Ecto neural progenitor cell (in vitro differentiated cells): Measurements from ENCODE around the gene PDLIM3.
"Not testable (repeated sequence)": the region's sequence is repeated elsewhere in the genome, so short reads cannot be mapped to it uniquely, and the experiment has no call there.

Experiments used
- DNase-seq: peaks from one replicate; pipeline ENCODE4 v3.0.0-alpha.2; 2018; ENCODE audit warnings: low spot score

PDLIM3 gene

DNA sequence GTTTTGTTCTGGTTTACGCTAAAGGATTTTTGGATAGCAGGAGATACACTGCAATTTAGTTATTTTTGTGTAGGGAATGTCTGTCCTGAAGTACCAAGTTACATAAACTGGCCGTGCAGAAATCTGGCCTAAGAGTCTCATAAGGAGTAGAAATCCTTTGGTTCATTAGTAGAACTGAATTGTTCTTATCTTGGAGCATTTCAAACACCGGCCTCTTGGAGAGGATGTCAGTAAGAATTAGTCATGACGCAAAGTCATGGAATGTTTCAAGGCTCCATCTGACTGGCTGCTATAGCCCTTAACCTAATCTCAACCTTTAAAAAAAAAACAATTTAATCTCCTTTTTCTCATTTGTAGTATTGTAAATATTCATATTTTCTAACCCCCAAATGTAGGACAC is 15.2 kb downstream of the PDLIM3 start:
- no peak for DNase-seq

- DNase-seq, result no peak
These were observed 16.8 kb downstream of the PDLIM3 start for GRCh38 chr4:185518494-185518893.

DNA sequence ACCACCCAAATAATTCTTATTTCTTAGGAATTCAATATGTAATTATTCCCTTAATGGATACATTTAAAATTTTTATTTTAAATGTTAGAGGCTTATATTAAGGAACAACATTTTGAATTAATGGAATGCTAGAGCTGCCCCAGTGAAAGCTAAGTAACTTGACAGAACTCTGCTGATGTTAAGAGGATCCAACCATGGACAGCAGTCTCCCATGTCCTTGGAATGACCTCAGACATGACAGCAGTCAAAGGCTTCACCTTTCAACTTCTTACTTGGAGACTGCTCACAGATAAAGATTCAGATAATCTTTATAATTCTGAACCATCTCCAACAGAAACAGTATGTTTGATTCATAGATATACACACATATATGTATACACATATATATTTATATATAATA is 17.2 kb downstream of the PDLIM3 start:
- DNase-seq, result no peak

GRCh38 chr4:185515248-185515647 is 20.1 kb downstream of the PDLIM3 start:
- DNase-seq, result no peak

- DNase-seq, result no peak
These were observed 21.1 kb downstream of the PDLIM3 start for GRCh38 chr4:185514182-185514697.

DNA sequence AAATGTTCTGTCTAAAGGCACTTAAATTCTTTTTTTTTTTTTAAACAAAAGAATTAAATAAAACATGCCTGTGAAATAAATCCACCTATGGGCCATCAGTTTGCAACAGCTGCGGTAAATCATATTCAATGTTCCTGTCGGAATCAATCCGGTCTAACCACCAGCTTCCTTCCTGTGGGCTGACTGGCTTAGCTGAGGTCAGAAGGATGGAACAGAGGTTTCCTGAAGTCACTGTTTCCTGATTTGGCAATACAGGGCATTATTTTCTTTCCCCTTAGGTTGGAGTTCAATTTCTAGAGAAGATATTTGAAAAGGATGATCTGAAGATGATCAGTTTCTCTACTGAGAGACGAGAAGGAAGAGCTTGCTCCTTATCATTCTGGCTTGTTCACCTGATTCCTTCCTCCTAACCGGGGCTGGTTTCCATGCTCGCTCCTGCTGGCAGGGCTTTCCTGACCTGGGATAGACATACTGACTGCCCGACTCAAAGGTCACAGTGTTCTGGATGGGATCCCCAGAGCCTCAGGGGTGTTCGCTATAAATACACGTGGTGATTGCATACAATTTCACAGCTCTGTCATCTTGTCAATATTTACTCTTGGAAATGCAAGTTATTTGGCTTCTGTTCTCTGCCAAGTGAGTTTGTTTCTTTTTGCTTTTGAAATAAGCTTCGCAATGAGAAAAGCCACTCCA is 21.7 kb downstream of the PDLIM3 start:
- DNase-seq, result no peak

GRCh38 chr4:185512516-185512915 is 22.8 kb downstream of the PDLIM3 start:
- DNase-seq, result no peak

GRCh38 chr4:185511243-185511642 is 24.1 kb downstream of the PDLIM3 start:
- not testable (repeated sequence) for DNase-seq

DNA sequence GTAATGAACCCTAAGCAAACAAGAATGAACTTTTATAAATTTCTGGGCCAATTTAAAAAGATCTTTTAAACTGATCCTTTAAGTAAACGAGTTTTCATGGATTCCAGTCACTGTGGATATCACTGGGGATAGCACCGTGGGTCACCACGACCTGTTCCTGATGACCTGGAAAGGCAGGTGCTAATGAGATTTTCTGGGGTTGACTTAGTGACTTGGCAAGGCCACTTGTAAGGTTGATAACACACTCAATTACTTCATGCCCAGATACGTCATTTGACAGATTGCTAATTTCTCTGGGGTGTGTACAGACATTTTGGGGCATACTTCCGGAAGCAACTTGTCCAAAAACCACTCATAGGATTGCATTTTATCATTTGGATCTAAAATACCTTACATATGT is 24.5 kb downstream of the PDLIM3 start:
- no peak for DNase-seq

GRCh38 chr4:185508181-185508580 is 27.1 kb downstream of the PDLIM3 start:
- DNase-seq, result no peak

GRCh38 chr4:185506422-185506821 is 28.9 kb downstream of the PDLIM3 start:
- no peak for DNase-seq

- DNase-seq, result no peak
These were observed 30.9 kb downstream of the PDLIM3 start for GRCh38 chr4:185504098-185505047.

DNA sequence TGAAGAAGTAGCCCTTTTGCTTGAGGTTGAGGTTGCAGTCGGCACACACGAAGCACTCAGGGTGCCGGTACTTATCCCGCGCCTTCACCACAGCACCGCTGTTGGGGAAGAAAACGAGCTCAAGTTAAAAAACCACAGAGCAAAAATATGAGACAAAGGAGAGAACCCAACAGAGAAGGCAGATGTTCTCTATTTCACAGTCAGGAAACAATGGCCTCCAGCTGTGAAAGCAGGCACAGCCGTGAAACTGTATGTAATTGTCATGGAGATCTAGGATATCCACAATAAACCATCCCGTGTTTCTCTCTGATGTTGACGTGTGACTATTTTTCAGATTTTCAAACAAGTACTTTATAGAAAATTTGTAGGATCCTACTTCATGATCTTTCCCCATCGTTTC is 32.9 kb downstream of the PDLIM3 start:
- no peak for DNase-seq

DNA sequence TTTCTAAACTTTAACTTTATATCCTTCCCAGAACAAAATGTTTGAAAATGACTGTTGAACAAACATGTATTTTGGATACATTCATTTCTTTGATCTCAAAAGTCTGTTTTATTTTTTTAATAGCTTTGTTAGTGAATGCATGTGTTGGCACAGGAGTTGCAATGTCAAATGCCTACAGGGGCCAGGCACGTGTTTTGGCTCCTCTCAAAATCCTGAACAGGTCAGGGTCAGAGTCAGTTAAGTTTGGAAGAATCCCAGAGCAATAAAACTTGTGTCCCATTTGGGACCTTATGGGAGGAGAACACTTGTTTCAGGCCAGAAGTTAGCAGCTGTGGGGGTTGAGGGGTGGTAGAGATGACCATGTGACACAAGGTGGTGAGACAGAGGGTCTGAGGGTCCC is 34.7 kb downstream of the PDLIM3 start:
- DNase-seq, result no peak

- DNase-seq, result no peak
These were observed 35.3 kb downstream of the PDLIM3 start for GRCh38 chr4:185500035-185500434.

- DNase-seq, result no peak
These were observed 46.7 kb downstream of the PDLIM3 start for GRCh38 chr4:185488650-185489049.

GRCh38 chr4:185481401-185481800 is 53.9 kb downstream of the PDLIM3 start:
- no peak for DNase-seq

DNA sequence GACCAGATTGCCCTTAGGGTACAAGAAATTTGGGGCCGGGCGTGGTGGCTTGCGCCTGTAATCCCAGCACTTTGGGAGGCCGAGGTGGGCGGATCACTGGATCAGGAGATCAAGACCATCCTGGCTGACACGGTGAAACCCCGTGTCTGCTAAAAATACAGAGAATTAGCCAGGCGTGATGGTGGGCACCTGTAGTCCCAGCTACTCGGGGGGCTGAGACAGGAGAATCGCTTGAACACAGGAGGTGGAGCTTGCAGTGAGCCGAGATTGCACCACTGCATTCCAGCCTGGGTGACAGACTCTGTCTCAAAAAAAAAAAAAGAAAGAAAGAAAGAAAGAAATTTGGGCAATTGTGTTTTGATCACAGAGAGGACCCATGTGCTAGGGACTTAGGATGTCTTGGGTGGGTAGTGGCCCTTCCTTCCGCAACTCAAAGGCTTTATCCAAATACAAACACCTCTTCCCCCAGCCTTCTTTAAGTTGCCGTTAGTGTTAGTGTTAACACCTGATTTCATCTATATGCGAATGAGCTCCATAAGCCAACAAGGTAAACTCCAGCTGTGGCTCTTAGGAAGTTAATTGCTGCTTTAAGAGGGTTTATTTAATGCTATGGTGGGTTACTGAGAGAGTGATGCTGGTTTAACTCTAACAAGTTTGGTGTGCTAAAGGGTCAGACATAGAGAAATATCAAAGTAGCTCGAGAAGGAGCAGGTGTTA is 55.1 kb downstream of the PDLIM3 start:
- no peak for DNase-seq

DNA sequence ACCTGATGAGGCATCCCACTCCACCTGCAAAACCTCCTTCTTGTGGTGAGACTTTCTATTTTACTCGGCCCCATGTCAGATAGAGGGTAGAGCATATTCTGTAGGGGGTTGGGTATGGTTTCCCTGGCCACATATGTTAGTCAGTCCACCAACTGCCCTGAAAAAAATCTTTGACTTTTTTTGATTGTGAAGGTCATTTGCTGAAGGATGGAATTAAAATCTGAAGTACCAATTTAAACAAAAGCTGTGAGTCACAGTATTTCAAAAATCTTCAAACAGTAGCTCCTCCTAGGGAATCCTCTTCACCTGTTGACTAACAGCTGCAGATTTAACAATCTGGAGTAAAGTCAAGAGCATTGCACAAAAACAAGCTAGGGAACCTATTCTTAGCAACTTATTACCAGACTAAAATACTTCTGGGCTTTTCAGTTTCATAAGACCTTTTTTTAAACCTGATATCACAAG is 55.8 kb downstream of the PDLIM3 start:
- DNase-seq, result no peak

DNA sequence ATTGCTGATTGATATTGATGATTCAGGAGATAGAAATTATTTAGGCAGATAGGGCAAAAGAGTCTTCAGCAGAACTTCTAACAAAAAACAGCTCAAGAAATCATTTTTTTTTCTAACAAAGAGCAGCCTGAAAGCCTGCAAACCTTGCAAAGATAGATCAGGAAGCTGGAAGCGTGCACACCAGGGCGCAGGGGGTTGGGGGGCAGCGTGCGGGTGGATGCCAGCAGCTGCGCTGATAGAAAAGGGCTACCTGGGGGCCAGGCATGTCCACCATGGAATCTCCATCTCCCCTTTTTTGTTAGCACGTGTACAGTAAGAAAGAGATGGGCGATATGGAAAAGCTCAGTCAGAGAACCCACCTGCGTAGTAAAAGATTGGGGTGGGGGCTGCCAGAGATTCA is 62.1 kb downstream of the PDLIM3 start:
- no peak for DNase-seq

DNA sequence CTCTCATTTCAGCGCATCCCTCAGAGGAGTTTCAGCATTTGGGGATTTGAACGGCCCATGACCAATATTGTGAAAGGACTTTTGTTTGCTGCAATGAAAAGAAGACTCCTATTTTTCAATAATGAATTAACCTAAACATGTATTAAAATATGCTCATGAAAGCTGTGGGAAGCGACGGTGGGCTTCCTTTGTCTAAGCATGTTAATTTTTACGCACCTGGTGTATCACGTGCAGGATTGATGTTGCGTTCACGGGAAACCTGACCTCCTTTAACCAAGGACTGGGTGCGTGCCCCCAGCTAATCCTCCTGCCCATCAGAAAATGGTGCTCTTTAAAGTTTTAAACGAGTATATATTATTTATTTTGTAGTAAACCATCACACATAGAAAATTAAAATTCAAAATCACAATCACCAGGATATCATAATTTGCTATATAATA is 63.2 kb downstream of the PDLIM3 start:
- no peak for DNase-seq
